ENCODE results near the gene C9orf72.

DNA sequence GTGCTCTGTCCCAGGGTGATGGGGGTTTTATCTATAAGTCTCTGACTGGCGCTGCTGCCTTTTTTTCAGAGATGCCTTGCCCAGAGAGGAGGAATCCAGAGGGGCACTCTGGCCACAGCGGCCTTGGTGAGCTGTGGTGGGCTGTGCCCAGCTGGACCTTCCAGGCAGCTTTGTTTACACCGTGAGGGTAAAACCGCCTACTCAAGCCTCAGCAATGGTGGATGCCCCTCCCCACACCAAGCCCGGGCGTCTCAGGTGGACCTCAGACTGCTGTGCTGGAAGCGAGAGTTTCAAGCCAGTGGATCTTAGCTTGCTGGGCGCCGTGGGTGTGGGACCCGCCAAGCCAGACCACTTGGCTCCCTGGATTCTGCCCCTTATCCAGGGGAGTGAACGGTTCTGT lies 41.3 kb upstream of the C9orf72 start:
- no peak for TF ChIP-seq POLR2AphosphoS5 (IDR thresholded peaks at IDR 0.05; ENCODE audit: low read depth, low read length)
- TF ChIP-seq TAF1 (IDR thresholded peaks at IDR 0.05; ENCODE audit: borderline replicate concordance, low read depth, low read length), result no peak
- TF ChIP-seq POLR2A (IDR thresholded peaks at IDR 0.05; ENCODE audit: low read depth, low read length), result no peak

Measured in GM12892 (cell line).